Fibroblast of lung (primary cell): ENCODE results near the gene EZR. TPM values are rescaled to one million over a fixed set of nuclear protein-coding genes. Genes with fewer than 3 reads are reported as not detected.

Experiments used
- DNase-seq, 2 donors: peaks; one replicate each; pipeline versions ENCODE4 v3.0.0 to v3.0.0-alpha.2; 2010; ENCODE audit warnings: low read depth in 2 of 2
- H2AFZ ChIP-seq: 2 replicates; pipeline ENCODE4 v1.5.1; 2012; ENCODE audit warnings: low read length, control low read depth, inconsistent platforms
- H3K27ac ChIP-seq: 2 replicates; pipeline ENCODE4 v1.5.1; 2011; ENCODE audit warnings: low read length, control low read depth; ENCODE audit not compliant: insufficient read depth
- H3K27me3 ChIP-seq: 2 replicates; pipeline ENCODE4 v1.5.1; 2011; ENCODE audit warnings: mild to moderate bottlenecking, low read length; ENCODE audit not compliant: control insufficient read depth, insufficient read depth
- H3K36me3 ChIP-seq: 2 replicates; pipeline ENCODE4 v1.5.1; 2011; ENCODE audit warnings: low read length; ENCODE audit not compliant: control insufficient read depth, insufficient read depth
- H3K4me1 ChIP-seq: 2 replicates; pipeline ENCODE4 v1.5.1; 2011; ENCODE audit warnings: low read length; ENCODE audit not compliant: control insufficient read depth, insufficient read depth; ENCODE audit errors: extremely low read depth
- H3K4me2 ChIP-seq: 2 replicates; pipeline ENCODE4 v1.5.1; 2011; ENCODE audit warnings: low read length, control low read depth; ENCODE audit not compliant: insufficient read depth; ENCODE audit errors: extremely low read depth
- H3K4me3 ChIP-seq, 4 experiments: fragments of 200-600 bp in 1 of 4; sonication (generic) in 1 of 4; replicated peaks in 1 of 4; 2 replicates each; pipeline ENCODE4 v1.5.1; 2011 to 2016; ENCODE audit warnings: low read length in 4 of 4, low read depth in 3 of 4, mild to moderate bottlenecking in 3 of 4, control low read depth in 2 of 4, inconsistent platforms in 1 of 4, mixed read lengths in 1 of 4; ENCODE audit not compliant: insufficient read depth in 1 of 4; ENCODE audit errors: control extremely low read depth in 1 of 4
- H3K79me2 ChIP-seq: 2 replicates; pipeline ENCODE4 v1.5.1; 2012; ENCODE audit warnings: mild to moderate bottlenecking, low read length, inconsistent platforms; ENCODE audit not compliant: control insufficient read depth, insufficient read depth
- H3K9ac ChIP-seq: 2 replicates; pipeline ENCODE4 v1.5.1; 2011; ENCODE audit warnings: mild to moderate bottlenecking, low read length, control low read depth; ENCODE audit not compliant: insufficient read depth
- H3K9me3 ChIP-seq: 2 replicates; pipeline ENCODE4 v1.5.1; 2012; ENCODE audit warnings: low read depth, low read length; ENCODE audit not compliant: control insufficient read depth, insufficient read depth
- H4K20me1 ChIP-seq: 2 replicates; pipeline ENCODE4 v1.5.1; 2011; ENCODE audit warnings: low read length; ENCODE audit not compliant: control insufficient read depth, insufficient read depth; ENCODE audit errors: extremely low read depth
- EZH2 ChIP-seq: IDR thresholded peaks from 2 replicates; pipeline ENCODE4 v1.5.1; 2012; ENCODE audit warnings: low read length, control low read depth, mild to moderate bottlenecking; ENCODE audit errors: missing control alignments
- polyA plus RNA-seq, 2 donors: library from polyadenylated mRNA; depleted of rRNA in 1 of 2; stranded (reverse) in 1 of 2; unstranded in 1 of 2; fragments of >200 nt; gene quantifications; 2 replicates each; pipeline ENCODE4 v1.2.1, GENCODE V29; 2011 to 2012; ENCODE audit warnings: missing spikeins in 1 of 2
- total RNA-seq: library from RNA; depleted of rRNA; stranded (reverse); fragments of >200 nt; gene quantifications from 2 replicates; pipeline ENCODE4 v1.2.1, GENCODE V29; 2014
- TF ChIP-seq, protein P1 (sequence below), 2 donors: IDR thresholded peaks in 1 of 2; conservative IDR thresholded peaks in 1 of 2; 1 replicate in 1 of 2; 2 replicates in 1 of 2; pipeline ENCODE4 v1.5.1; 2011 to 2012; ENCODE audit warnings: low read length in 2 of 2, control low read depth in 1 of 2, inconsistent platforms in 1 of 2, low read depth in 1 of 2, mild to moderate bottlenecking in 1 of 2

Gene EZR
- total and polyA plus RNA-seq, 2 donors (not counting 1 experiment from before 2014, with no cell fraction given) = 89.0 to 132 TPM

DNA sequence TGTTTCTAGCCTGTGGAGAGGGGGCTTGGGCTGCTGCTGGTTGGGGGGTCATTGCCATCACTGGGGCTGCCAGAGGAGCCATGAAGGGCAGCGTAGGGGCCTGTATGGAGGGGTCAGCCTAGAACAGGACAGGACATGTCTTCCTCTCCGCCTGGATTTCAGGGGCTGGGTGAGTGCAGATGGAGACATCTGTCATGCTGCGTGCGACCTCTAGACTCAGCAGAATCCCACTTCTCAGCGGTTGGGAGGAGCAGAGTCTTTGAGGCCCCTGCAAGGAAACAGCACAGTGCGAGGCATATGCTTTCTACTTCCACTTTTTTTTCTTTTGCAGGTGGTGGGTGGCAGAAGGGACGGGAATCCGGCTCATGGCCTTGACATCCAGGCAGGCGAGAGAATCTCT is 67.9 kb downstream of the EZR start:
- Histone ChIP-seq H3K9me3 (no peaks in the 10 kb centered on the region), H3K27ac (no peak overlapping the region), H3K9ac (no peak overlapping the region), H3K27me3 (no peaks in the 10 kb centered on the region), H3K4me2 (no peak overlapping the region), H3K79me2 (no peaks in the 10 kb centered on the region), H3K4me1 (no peaks in the 10 kb centered on the region), H3K4me3 (no peak overlapping the region), H4K20me1 (no peaks in the 10 kb centered on the region), H2AFZ (no peak overlapping the region), H3K36me3 (no peaks in the 10 kb centered on the region)
- TF ChIP-seq EZH2 = no peak
- TF ChIP-seq, protein P1, sequence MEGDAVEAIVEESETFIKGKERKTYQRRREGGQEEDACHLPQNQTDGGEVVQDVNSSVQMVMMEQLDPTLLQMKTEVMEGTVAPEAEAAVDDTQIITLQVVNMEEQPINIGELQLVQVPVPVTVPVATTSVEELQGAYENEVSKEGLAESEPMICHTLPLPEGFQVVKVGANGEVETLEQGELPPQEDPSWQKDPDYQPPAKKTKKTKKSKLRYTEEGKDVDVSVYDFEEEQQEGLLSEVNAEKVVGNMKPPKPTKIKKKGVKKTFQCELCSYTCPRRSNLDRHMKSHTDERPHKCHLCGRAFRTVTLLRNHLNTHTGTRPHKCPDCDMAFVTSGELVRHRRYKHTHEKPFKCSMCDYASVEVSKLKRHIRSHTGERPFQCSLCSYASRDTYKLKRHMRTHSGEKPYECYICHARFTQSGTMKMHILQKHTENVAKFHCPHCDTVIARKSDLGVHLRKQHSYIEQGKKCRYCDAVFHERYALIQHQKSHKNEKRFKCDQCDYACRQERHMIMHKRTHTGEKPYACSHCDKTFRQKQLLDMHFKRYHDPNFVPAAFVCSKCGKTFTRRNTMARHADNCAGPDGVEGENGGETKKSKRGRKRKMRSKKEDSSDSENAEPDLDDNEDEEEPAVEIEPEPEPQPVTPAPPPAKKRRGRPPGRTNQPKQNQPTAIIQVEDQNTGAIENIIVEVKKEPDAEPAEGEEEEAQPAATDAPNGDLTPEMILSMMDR (conservative IDR thresholded peaks at IDR 0.05 in 1 of 2, IDR thresholded peaks at IDR 0.05 in 1 of 2; ENCODE audit: low read depth in 1 of 2, low read length in 2 of 2) = no peak
- DNase-seq = no peak

DNA sequence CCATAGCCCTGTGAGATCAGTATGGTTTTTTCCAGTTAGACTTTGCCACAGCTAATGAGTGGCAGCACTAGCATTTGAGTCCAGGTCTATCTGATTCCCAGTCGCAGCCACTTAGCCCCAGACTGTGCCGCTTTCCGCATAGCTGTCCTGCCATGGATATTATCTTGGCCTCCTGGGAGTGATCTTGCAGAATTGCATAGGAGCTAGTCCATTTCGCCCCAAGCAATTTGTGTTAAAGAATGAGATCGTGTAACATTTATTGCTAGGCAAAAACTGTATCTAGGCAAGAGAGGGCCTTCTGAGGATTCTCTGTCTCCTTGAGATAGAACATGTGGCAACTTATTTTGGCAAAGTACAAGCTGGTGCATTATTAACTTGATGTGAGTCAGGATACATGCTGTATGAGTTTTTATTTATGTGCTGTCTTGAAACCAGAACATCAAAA is 74.2 kb downstream of the EZR start:
- Histone ChIP-seq H3K36me3 (no peaks in the 10 kb centered on the region), H3K4me2 (no peak overlapping the region), H2AFZ (no peak overlapping the region), H3K9ac (no peak overlapping the region), H3K4me1 (no peaks in the 10 kb centered on the region), H3K9me3 (no peaks in the 10 kb centered on the region), H3K4me3 (no peak overlapping the region), H3K79me2 (no peaks in the 10 kb centered on the region), H3K27ac (no peak overlapping the region), H3K27me3 (no peaks in the 10 kb centered on the region), H4K20me1 (no peaks in the 10 kb centered on the region)
- TF ChIP-seq, protein P1 (conservative IDR thresholded peaks at IDR 0.05 in 1 of 2, IDR thresholded peaks at IDR 0.05 in 1 of 2; ENCODE audit: low read depth in 1 of 2, low read length in 2 of 2) = no peak
- TF ChIP-seq EZH2 = no peak
- DNase-seq = no peak

DNA sequence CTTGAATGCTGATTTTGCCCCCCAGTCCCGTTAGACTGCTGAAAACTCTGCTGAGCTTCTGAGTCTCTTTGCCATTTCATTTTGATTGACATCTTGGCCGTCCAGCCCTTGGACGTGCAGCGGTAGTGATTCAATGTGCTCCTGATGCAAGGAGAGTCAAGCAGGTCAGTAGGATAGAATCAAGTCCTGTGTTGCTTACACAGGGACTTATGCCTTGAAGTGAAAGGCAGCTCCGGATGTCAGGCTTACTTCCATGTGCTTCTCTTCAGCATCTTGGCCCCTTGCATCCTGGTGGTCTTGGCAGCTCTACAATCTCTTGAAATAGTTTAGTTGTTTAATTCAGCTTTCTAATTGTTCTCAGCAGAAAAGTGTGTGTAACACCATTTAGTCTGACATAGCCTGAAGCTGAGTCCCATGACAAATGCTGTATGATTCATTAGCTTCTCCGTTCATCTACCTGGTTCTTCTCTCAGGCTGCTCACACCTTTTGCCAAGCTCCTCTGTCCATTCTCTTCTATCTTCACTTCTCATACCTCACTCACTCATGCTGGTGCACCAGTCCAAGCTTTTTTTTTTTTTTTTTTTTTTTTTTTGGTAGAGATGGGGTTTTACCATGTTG is 76.0 kb downstream of the EZR start:
- Histone ChIP-seq H3K27me3 (no peaks in the 10 kb centered on the region), H3K9ac (no peak overlapping the region), H3K4me3 (no peak overlapping the region), H3K4me1 (no peaks in the 10 kb centered on the region), H3K27ac (no peak overlapping the region), H3K79me2 (no peaks in the 10 kb centered on the region), H3K9me3 (no peaks in the 10 kb centered on the region), H3K36me3 (no peaks in the 10 kb centered on the region), H4K20me1 (no peaks in the 10 kb centered on the region), H3K4me2 (no peak overlapping the region), H2AFZ (no peak overlapping the region)
- DNase-seq = peak in 1 of 2 donors; percentile 17
- TF ChIP-seq, protein P1 (conservative IDR thresholded peaks at IDR 0.05 in 1 of 2, IDR thresholded peaks at IDR 0.05 in 1 of 2; ENCODE audit: low read depth in 1 of 2, low read length in 2 of 2) = no peak
- TF ChIP-seq EZH2 = no peak
